OCI-LY7 (cell line): Measurements from ENCODE around the gene EXOC5. TPM values are rescaled to one million over a fixed set of nuclear protein-coding genes. Genes with fewer than 3 reads are reported as not detected.

Experiments
- BruUV-seq: library from RNA; stranded (reverse); fragments of 400-500 nt; replicated peaks from 2 replicates; lab custom pipeline; 2021; lab: Mats Ljungman, UMichigan
- CTCF ChIA-PET: fragments of 300-600 bp; sonication (Branson Sonifier 250); formaldehyde crosslinking; loops from one replicate; lab custom pipeline; 2022; ENCODE audit warnings: antibody characterized with exemption; ENCODE audit not compliant: unreplicated experiment; lab: Charles Lee
- POLR2A ChIA-PET: fragments of 300-600 bp; sonication (Branson Sonifier 250); formaldehyde crosslinking; loops from one replicate; lab custom pipeline; 2022; ENCODE audit warnings: antibody characterized with exemption; lab: Charles Lee
- DNase-seq: peaks from one replicate; pipeline ENCODE4 v3.0.0-alpha.2; 2015; ENCODE audit warnings: low spot score
- H2AFZ ChIP-seq: fragments of 200-600 bp; sonication (generic), shearing (Covaris generic); 2 replicates; pipeline ENCODE4 v1.6.1; 2014; ENCODE audit warnings: mild to moderate bottlenecking, antibody characterized with exemption, low read length, moderate library complexity
- H3K27ac ChIP-seq: fragments of 200-600 bp; sonication (generic); 2 replicates; pipeline ENCODE4 v1.5.1; 2014; ENCODE audit warnings: mixed run types, low read depth, mild to moderate bottlenecking, moderate library complexity, low read length, inconsistent platforms; ENCODE audit not compliant: poor library complexity, severe bottlenecking
- H3K36me3 ChIP-seq: fragments of 200-600 bp; sonication (generic); 2 replicates; pipeline ENCODE4 v1.6.1; 2014; ENCODE audit warnings: mild to moderate bottlenecking, antibody characterized with exemption, low read length, moderate library complexity, mixed read lengths; ENCODE audit not compliant: insufficient read depth
- H3K4me1 ChIP-seq: fragments of 200-600 bp; sonication (generic); 2 replicates; pipeline ENCODE4 v1.5.1; 2014; ENCODE audit warnings: mild to moderate bottlenecking, low read length; ENCODE audit not compliant: insufficient read depth, poor library complexity, severe bottlenecking
- H3K4me2 ChIP-seq: fragments of 200-600 bp; sonication (generic); 2 replicates; pipeline ENCODE4 v1.6.1; 2014; ENCODE audit warnings: mild to moderate bottlenecking, low read length
- H3K4me3 ChIP-seq: fragments of 200-600 bp; sonication (generic); 2 replicates; pipeline ENCODE4 v1.5.1; 2014; ENCODE audit warnings: mild to moderate bottlenecking, low read depth, low read length; ENCODE audit not compliant: poor library complexity, severe bottlenecking
- H3K79me2 ChIP-seq: fragments of 200-600 bp; sonication (generic); 2 replicates; pipeline ENCODE4 v1.6.1; 2016; ENCODE audit warnings: low read depth, mild to moderate bottlenecking, low read length, moderate library complexity, mixed read lengths; ENCODE audit not compliant: insufficient read depth
- H3K9me2 ChIP-seq: fragments of 200-600 bp; sonication (generic); 2 replicates; pipeline ENCODE4 v1.6.1; 2016; ENCODE audit warnings: mild to moderate bottlenecking, low read length, mixed read lengths; ENCODE audit not compliant: insufficient read depth
- H3K9me3 ChIP-seq: fragments of 200-600 bp; sonication (generic); 2 replicates; pipeline ENCODE4 v1.6.1; 2014; ENCODE audit warnings: mild to moderate bottlenecking, mixed run types, low read length, mixed read lengths
- H4K20me1 ChIP-seq: fragments of 200-600 bp; sonication (generic); 2 replicates; pipeline ENCODE4 v1.6.1; 2014; ENCODE audit warnings: mild to moderate bottlenecking, antibody characterized with exemption, low read length, moderate library complexity, mixed read lengths; ENCODE audit not compliant: insufficient read depth
- CTCF ChIP-seq: fragments of 200-600 bp; sonication (generic); conservative IDR thresholded peaks from 2 replicates; pipeline ENCODE4 v1.5.1; 2014; ENCODE audit warnings: mild to moderate bottlenecking, antibody characterized with exemption, low read length, moderate library complexity, mixed read lengths
- EZH2phosphoT487 ChIP-seq: fragments of 200-600 bp; sonication (generic); IDR thresholded peaks from 2 replicates; pipeline ENCODE4 v1.6.1; 2018; ENCODE audit warnings: low read depth, borderline replicate concordance, mild to moderate bottlenecking, mixed run types, antibody characterized with exemption, low read length, moderate library complexity, mixed read lengths
- intact Hi-C: fragments of 100-400 bp; cut with micrococcal nuclease; formaldehyde crosslinking; loops from one replicate; pipeline ENCODE4 v1.10.0; 2022; ENCODE audit not compliant: unreplicated experiment
- total RNA-seq, 2 experiments: library from RNA; depleted of rRNA in 1 of 2; stranded (reverse); fragments of >200 nt in 1 of 2; shearing (Covaris generic) in 1 of 2; gene quantifications; 2 replicates each; pipeline ENCODE4 v1.2.3, GENCODE V29; 2014 to 2022

Gene EXOC5
- total RNA-seq, 2 experiments from 2014 or later = 26.9 to 69.4 TPM

- BruUV-seq = no TSS peak
- Histone ChIP-seq H3K4me1 (no peaks in the 10 kb centered on the region), H2AFZ (no peak overlapping the region), H3K27ac (no peak overlapping the region), H3K4me2 (no peak overlapping the region), H3K79me2 (no peaks in the 10 kb centered on the region), H3K4me3 (no peak overlapping the region), H3K9me3 (no peaks in the 10 kb centered on the region), H3K9me2 (0 out of 2 replicates have a peak, but pooled peaks cover 3% of the 10 kb centered on the region), H3K36me3 (peaks cover 73% of the 10 kb centered on the region), H4K20me1 (no peaks in the 10 kb centered on the region)
- DNase-seq = no peak
- POLR2A ChIA-PET = no interaction called here
- intact Hi-C loops = no loop called here
- TF ChIP-seq CTCF (no peak), EZH2phosphoT487 (no peak)
- CTCF ChIA-PET = no interaction called here
Observed at GRCh38 chr14:57221931-57222330, 46.8 kb downstream of the EXOC5 start.

GRCh38 chr14:57212919-57213318, 55.8 kb downstream of the EXOC5 start:
- no peak overlapping the region for H2AFZ ChIP-seq
- no peak overlapping the region for H3K4me3 ChIP-seq
- H3K9me3 ChIP-seq = no peaks in the 10 kb centered on the region
- no peaks in the 10 kb centered on the region for H3K9me2 ChIP-seq
- H3K79me2 ChIP-seq = no peaks in the 10 kb centered on the region
- H3K36me3 ChIP-seq = peaks cover 74% of the 10 kb centered on the region
- no peak overlapping the region for H3K4me2 ChIP-seq
- no peak for TF ChIP-seq EZH2phosphoT487
- no peak for TF ChIP-seq CTCF
- CTCF ChIA-PET = no interaction called here
- no TSS peak for BruUV-seq
- H4K20me1 ChIP-seq = no peaks in the 10 kb centered on the region
- intact Hi-C loops = no loop called here
- H3K4me1 ChIP-seq = no peaks in the 10 kb centered on the region
- DNase-seq = no peak
- H3K27ac ChIP-seq = no peak overlapping the region
- POLR2A ChIA-PET = no interaction called here

GRCh38 chr14:57209561-57209960, 59.1 kb downstream of the EXOC5 start:
- no peaks in the 10 kb centered on the region for H3K4me1 ChIP-seq
- H3K9me3 ChIP-seq = no peaks in the 10 kb centered on the region
- H2AFZ ChIP-seq = no peak overlapping the region
- intact Hi-C loops = loop anchor here (10.0 kb wide), 1 partner anchor 655 kb away; no protein-coding TSS in a partner anchor
- H3K4me2 ChIP-seq = no peak overlapping the region
- H3K27ac ChIP-seq = no peak overlapping the region
- no peaks in the 10 kb centered on the region for H3K9me2 ChIP-seq
- H3K4me3 ChIP-seq = no peak overlapping the region
- H4K20me1 ChIP-seq = no peaks in the 10 kb centered on the region
- CTCF ChIA-PET = no interaction called here
- no peaks in the 10 kb centered on the region for H3K79me2 ChIP-seq
- peaks cover 51% of the 10 kb centered on the region for H3K36me3 ChIP-seq
- POLR2A ChIA-PET = no interaction called here
- no peak for TF ChIP-seq EZH2phosphoT487
- no peak for TF ChIP-seq CTCF
- no TSS peak for BruUV-seq
- no peak for DNase-seq
